ENCODE data around the gene SCAI.
A peak's percentile ranks its signal among the peaks of the same experiment; 100 is the strongest.
"Not testable (repeated sequence)": the region's sequence is repeated elsewhere in the genome, so short reads cannot be mapped to it uniquely, and the experiment has no call there.

SCAI gene

DNA sequence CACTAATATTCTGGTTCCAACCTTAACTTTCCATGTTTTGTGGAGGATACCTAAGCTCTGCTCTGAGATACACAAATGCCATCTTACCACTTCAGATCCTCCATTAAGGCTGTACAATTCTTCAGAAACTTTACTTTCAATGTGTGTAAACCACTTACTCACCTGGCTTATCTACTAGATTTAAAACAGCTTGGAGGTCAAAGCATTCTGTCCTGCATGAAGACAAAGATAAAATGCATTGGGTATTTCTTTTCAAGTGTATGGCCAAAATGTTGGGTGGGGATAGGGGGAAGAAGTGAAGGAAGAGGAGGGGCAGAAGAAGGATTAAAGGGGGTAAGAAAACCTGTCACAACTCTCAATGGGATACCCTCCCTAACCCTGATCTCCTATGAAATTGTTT, 203.4 kb downstream of the SCAI start:
- H3K27me3 ChIP-seq (ENCODE audit: control insufficient read depth in 1 of 2, insufficient read depth in 2 of 2, low read length in 2 of 2) = no peaks in the 10 kb centered on the region
- no peaks in the 10 kb centered on the region for H3K9me3 ChIP-seq (ENCODE audit: low read length)
- H3K36me3 ChIP-seq (ENCODE audit: insufficient read depth, low read length) = peaks cover 25% of the 10 kb centered on the region
- peak overlapping the region; percentile 98 for H3K9ac ChIP-seq (ENCODE audit: low read length)
- peak overlapping the region; percentile 94 for H3K27ac ChIP-seq (ENCODE audit: low read depth, low read length)
- peak overlapping the region; percentile 84 to 87 for H3K4me3 ChIP-seq (ENCODE audit: low read depth in 1 of 2, low read length in 2 of 2)
- H3K4me1 ChIP-seq (ENCODE audit: insufficient read depth, low read length) = peaks cover 16% of the 10 kb centered on the region

DNA sequence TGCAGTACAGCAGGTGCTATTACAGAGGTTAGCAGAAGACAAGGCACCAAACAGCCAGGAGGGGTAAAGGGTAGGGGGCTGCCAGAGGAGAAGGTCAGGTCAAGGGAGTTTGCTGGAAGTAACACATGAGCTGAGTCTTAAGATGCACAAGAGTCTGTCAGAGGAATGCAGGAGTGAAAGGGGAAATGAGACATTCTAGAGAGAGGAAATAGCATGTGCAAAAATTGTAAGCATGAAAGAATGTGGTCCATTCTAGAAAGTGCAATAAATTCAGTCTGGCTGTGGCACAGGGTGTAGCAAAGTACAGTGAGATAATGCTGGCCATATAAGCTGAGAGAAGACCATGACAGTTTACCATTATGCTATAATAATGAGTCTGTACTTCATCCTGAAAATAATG, 209.0 kb downstream of the SCAI start:
- no peak overlapping the region for H3K9ac ChIP-seq (ENCODE audit: low read length)
- H3K4me1 ChIP-seq (ENCODE audit: insufficient read depth, low read length) = no peaks in the 10 kb centered on the region
- H3K27me3 ChIP-seq (ENCODE audit: control insufficient read depth in 1 of 2, insufficient read depth in 2 of 2, low read length in 2 of 2) = no peaks in the 10 kb centered on the region
- peaks cover 63% of the 10 kb centered on the region for H3K36me3 ChIP-seq (ENCODE audit: insufficient read depth, low read length)
- H3K27ac ChIP-seq (ENCODE audit: low read depth, low read length) = no peak overlapping the region
- no peaks in the 10 kb centered on the region for H3K9me3 ChIP-seq (ENCODE audit: low read length)
- no peak overlapping the region for H3K4me3 ChIP-seq (ENCODE audit: low read depth in 1 of 2, low read length in 2 of 2)

DNA sequence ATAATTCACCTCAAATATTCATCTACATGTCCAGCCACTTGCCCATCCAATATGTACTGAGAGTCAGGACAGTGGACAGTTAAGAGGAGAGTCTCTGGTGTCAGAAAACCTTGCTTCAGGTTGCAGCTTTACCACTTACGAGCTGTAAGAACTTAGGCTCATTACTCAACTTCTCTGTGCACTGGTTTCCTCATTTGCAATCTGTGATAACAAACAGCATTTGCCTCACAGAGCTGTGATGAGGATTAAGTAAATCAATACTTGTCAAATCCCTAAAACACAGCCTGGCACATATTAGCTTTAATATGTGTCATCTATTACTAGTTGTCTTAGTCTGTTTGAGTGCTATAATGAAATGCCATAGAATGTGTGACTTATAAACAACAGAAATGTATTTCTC, 211.0 kb downstream of the SCAI start:
- no peaks in the 10 kb centered on the region for H3K4me1 ChIP-seq (ENCODE audit: insufficient read depth, low read length)
- H3K36me3 ChIP-seq (ENCODE audit: insufficient read depth, low read length) = peaks cover 70% of the 10 kb centered on the region
- H3K9ac ChIP-seq (ENCODE audit: low read length) = no peak overlapping the region

DNA sequence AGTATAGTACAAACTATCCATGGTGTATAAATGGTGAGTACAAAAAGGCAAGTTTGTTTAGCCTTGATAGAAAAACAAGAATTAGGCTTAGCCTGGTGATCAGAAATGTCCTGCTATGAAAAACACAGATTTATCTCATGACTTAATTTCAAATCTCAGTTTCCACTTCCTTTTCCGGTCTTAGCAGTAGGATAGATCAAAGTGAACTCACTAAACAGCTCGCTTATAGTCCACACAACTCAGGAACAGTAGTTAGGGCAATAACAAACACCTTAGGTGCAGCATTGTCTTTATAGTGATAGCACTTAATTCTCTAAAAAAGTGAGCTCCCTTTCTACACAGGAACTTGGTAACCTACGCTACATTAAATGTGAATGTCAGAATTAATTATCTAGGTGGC, 213.9 kb downstream of the SCAI start:
- no peaks in the 10 kb centered on the region for H3K4me1 ChIP-seq (ENCODE audit: insufficient read depth, low read length)
- no peak overlapping the region for H3K27ac ChIP-seq (ENCODE audit: low read depth, low read length)
- peaks cover 68% of the 10 kb centered on the region for H3K36me3 ChIP-seq (ENCODE audit: insufficient read depth, low read length)
- H3K9ac ChIP-seq (ENCODE audit: low read length) = no peak overlapping the region
- no peak overlapping the region for H3K4me3 ChIP-seq (ENCODE audit: low read depth in 1 of 2, low read length in 2 of 2)
- H3K27me3 ChIP-seq (ENCODE audit: control insufficient read depth in 1 of 2, insufficient read depth in 2 of 2, low read length in 2 of 2) = no peaks in the 10 kb centered on the region
- no peaks in the 10 kb centered on the region for H3K9me3 ChIP-seq (ENCODE audit: low read length)

More for the DNA sequence above, 211.0 kb downstream of the SCAI start:
- Histone ChIP-seq H3K27me3 (ENCODE audit: control insufficient read depth in 1 of 2, insufficient read depth in 2 of 2, low read length in 2 of 2) (no peaks in the 10 kb centered on the region), H3K4me3 (ENCODE audit: low read depth in 1 of 2, low read length in 2 of 2) (no peak overlapping the region), H3K27ac (ENCODE audit: low read depth, low read length) (no peak overlapping the region), H3K9me3 (ENCODE audit: low read length) (no peaks in the 10 kb centered on the region)

DNA sequence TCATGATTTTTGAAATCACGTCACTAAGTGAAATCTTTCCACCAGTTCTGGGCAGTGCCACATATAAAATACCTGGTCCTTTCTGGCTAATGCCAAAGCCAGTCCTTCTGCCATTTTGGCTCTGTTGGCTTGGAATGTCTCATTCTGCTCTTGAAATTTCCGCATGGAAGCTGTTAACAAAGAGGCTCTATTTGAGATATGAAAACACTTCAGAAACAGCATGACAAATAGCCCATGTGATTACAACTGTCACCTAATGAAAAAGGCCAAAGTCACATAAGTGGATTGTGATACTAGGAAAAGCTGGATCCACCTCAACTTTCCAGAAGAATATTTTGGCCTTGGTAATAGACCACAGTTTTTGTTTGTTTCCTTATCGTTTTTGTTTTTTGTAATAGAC, 215.2 kb downstream of the SCAI start:
- H3K4me3 ChIP-seq (ENCODE audit: low read depth in 1 of 2, low read length in 2 of 2) = no peak overlapping the region
- H3K27me3 ChIP-seq (ENCODE audit: control insufficient read depth in 1 of 2, insufficient read depth in 2 of 2, low read length in 2 of 2) = no peaks in the 10 kb centered on the region
- no peak overlapping the region for H3K9ac ChIP-seq (ENCODE audit: low read length)
- H3K27ac ChIP-seq (ENCODE audit: low read depth, low read length) = no peak overlapping the region
- no peaks in the 10 kb centered on the region for H3K4me1 ChIP-seq (ENCODE audit: insufficient read depth, low read length)
- no peaks in the 10 kb centered on the region for H3K9me3 ChIP-seq (ENCODE audit: low read length)
- H3K36me3 ChIP-seq (ENCODE audit: insufficient read depth, low read length) = peaks cover 65% of the 10 kb centered on the region

DNA sequence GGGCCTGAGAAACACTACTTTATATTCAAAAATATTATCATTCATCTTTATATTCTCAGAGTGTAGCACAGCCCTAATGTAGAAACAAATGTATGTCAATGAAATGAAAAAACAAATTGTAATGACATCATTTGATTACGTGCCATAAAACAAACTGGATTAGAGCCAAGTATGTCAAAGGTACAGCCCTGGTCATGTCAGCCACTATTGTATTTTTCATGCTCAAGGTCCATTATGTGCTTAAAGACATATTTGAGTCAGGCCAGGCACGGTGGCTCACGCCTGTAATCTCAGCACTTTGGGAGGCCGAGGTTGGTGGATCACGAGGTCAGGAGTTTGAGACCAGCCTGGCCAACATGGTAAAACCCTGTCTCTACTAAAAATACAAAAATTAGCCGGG, 222.9 kb downstream of the SCAI start:
- H3K27me3 ChIP-seq (ENCODE audit: control insufficient read depth in 1 of 2, insufficient read depth in 2 of 2, low read length in 2 of 2); H3K9me3 ChIP-seq (ENCODE audit: low read length); H3K4me1 ChIP-seq (ENCODE audit: insufficient read depth, low read length); H3K27ac ChIP-seq (ENCODE audit: low read depth, low read length); H3K4me3 ChIP-seq (ENCODE audit: low read depth in 1 of 2, low read length in 2 of 2); H3K9ac ChIP-seq (ENCODE audit: low read length): not testable (repeated sequence)
- H3K36me3 ChIP-seq (ENCODE audit: insufficient read depth, low read length) = peaks cover 42% of the 10 kb centered on the region

DNA sequence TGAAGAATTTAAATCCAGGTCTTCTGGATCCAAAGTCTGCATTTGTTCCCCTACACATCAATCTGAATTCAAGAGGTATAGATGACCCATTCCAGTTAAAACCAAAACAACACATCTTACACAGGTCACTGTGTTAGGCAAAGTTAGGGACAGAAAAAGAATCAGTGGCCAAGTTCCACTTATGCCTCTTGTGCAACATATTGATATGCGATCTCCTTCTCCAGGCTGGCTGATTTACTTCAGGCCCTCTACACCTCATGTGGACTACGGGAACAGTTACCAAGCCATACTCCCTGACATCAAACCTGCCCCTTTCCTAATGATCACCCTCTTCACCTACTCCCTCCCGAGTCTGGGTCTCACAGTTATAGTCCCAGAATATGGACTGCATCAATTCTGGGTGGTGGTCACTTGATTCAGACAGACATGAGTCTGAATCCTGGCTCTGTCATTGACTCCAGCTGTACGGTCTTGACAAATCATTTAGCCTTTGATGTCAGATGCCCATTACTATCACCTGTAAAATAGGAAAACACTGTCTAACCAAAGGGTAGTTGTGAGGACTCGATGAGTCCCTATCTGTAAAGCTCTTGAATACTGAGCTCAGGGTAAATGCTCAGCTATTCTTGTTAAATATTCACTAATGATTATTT, 228.4 kb downstream of the SCAI start:
- no peak overlapping the region for H3K4me3 ChIP-seq (ENCODE audit: low read depth in 1 of 2, low read length in 2 of 2)
- H3K9ac ChIP-seq (ENCODE audit: low read length) = no peak overlapping the region
- H3K36me3 ChIP-seq (ENCODE audit: insufficient read depth, low read length) = peaks cover 44% of the 10 kb centered on the region
- H3K27me3 ChIP-seq (ENCODE audit: control insufficient read depth in 1 of 2, insufficient read depth in 2 of 2, low read length in 2 of 2) = no peaks in the 10 kb centered on the region
- H3K27ac ChIP-seq (ENCODE audit: low read depth, low read length) = no peak overlapping the region
- no peaks in the 10 kb centered on the region for H3K4me1 ChIP-seq (ENCODE audit: insufficient read depth, low read length)
- H3K9me3 ChIP-seq (ENCODE audit: low read length) = no peaks in the 10 kb centered on the region

DNA sequence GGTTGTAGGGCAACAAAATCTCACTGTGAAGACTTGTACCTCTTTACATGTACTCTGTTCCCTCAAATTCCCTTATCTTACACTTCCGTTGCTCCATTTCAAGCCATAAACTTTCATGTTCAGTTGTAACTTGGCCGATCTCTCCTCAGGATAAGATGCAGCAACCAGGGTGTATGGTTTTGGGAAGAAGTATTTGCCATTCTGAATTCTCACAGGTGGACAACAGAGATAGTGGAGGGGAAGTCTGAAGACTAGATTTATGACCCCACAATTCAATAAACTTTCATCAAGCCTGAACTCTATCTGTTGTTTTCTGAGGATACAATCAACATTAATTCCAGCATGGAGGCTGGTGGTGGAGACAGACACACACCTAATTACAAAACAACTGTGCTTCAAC, 229.9 kb downstream of the SCAI start:
- no peak overlapping the region for H3K4me3 ChIP-seq (ENCODE audit: low read depth in 1 of 2, low read length in 2 of 2)
- no peaks in the 10 kb centered on the region for H3K9me3 ChIP-seq (ENCODE audit: low read length)
- no peak overlapping the region for H3K27ac ChIP-seq (ENCODE audit: low read depth, low read length)
- H3K36me3 ChIP-seq (ENCODE audit: insufficient read depth, low read length) = peaks cover 36% of the 10 kb centered on the region
- no peaks in the 10 kb centered on the region for H3K4me1 ChIP-seq (ENCODE audit: insufficient read depth, low read length)
- no peak overlapping the region for H3K9ac ChIP-seq (ENCODE audit: low read length)
- no peaks in the 10 kb centered on the region for H3K27me3 ChIP-seq (ENCODE audit: control insufficient read depth in 1 of 2, insufficient read depth in 2 of 2, low read length in 2 of 2)

DNA sequence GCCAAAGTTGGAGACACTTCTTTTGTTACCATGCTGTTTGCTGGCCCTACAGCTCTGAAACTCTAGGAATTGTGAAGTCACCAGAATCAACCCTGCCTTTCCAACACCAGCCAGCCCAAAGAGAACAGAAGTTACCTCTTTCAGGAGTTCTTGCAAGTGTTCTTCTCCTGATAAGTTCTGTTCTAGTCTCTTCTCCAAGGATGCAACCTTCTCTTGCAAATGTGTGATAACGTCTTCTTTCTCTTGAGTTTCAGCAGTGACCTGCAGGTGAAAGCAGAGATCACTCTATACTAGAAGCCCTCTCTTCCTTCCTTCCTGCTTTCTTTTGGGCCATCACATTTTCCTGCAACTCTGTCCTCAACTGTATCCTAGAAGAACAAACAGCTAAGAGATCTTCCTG, 231.6 kb downstream of the SCAI start:
- peaks cover 36% of the 10 kb centered on the region for H3K36me3 ChIP-seq (ENCODE audit: insufficient read depth, low read length)
- H3K27ac ChIP-seq (ENCODE audit: low read depth, low read length) = no peak overlapping the region
- no peaks in the 10 kb centered on the region for H3K9me3 ChIP-seq (ENCODE audit: low read length)
- H3K4me3 ChIP-seq (ENCODE audit: low read depth in 1 of 2, low read length in 2 of 2) = no peak overlapping the region
- H3K9ac ChIP-seq (ENCODE audit: low read length) = no peak overlapping the region
- H3K4me1 ChIP-seq (ENCODE audit: insufficient read depth, low read length) = no peaks in the 10 kb centered on the region
- H3K27me3 ChIP-seq (ENCODE audit: control insufficient read depth in 1 of 2, insufficient read depth in 2 of 2, low read length in 2 of 2) = no peaks in the 10 kb centered on the region

DNA sequence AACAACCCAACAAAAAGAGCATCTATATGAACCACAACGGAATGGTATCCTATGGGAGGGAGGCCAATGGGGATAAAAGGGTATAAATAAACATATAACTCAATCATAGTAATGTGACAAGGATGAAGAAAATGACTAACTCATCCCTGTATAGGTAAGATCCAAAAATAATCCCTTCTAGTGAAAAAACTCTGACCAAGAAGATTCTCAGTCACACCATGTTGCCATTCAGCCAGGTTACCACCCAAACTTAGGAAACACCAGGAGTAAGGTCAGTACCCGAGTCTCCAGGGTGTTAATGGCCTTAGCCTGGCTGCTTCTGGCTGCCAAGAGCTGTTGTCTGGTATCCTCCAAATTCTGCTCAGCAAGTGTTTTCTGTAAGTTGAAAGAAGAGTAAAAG, 235.2 kb downstream of the SCAI start:
- Histone ChIP-seq H3K9ac (ENCODE audit: low read length) (no peak overlapping the region), H3K4me1 (ENCODE audit: insufficient read depth, low read length) (no peaks in the 10 kb centered on the region), H3K9me3 (ENCODE audit: low read length) (no peaks in the 10 kb centered on the region), H3K4me3 (ENCODE audit: low read depth in 1 of 2, low read length in 2 of 2) (no peak overlapping the region), H3K27me3 (ENCODE audit: control insufficient read depth in 1 of 2, insufficient read depth in 2 of 2, low read length in 2 of 2) (no peaks in the 10 kb centered on the region), H3K36me3 (ENCODE audit: insufficient read depth, low read length) (peaks cover 24% of the 10 kb centered on the region), H3K27ac (ENCODE audit: low read depth, low read length) (no peak overlapping the region)

DNA sequence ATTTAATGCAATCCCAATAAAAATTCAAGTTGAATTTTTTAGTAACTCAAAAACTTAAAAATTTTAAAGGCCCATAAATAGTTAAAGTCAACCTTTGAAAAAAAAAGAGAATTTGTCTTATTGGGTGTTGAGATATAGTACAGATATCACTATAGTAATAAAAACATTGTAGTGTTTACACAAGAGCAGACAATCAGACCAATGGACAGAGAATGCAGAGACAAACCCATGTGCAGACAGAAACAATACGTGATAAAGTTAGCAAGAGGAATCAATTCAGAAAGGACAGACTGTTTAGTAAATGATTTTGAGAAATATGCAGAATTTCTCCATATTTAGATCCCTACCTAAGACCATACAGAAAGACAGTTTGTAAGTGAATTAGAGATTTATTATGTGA, 236.4 kb downstream of the SCAI start:
- H3K9ac ChIP-seq (ENCODE audit: low read length) = peak overlapping the region; percentile 12
- H3K4me3 ChIP-seq (ENCODE audit: low read depth in 1 of 2, low read length in 2 of 2) = no peak overlapping the region
- no peak overlapping the region for H3K27ac ChIP-seq (ENCODE audit: low read depth, low read length)
- no peaks in the 10 kb centered on the region for H3K4me1 ChIP-seq (ENCODE audit: insufficient read depth, low read length)
- H3K36me3 ChIP-seq (ENCODE audit: insufficient read depth, low read length) = peaks cover 22% of the 10 kb centered on the region
- H3K9me3 ChIP-seq (ENCODE audit: low read length) = no peaks in the 10 kb centered on the region
- no peaks in the 10 kb centered on the region for H3K27me3 ChIP-seq (ENCODE audit: control insufficient read depth in 1 of 2, insufficient read depth in 2 of 2, low read length in 2 of 2)

DNA sequence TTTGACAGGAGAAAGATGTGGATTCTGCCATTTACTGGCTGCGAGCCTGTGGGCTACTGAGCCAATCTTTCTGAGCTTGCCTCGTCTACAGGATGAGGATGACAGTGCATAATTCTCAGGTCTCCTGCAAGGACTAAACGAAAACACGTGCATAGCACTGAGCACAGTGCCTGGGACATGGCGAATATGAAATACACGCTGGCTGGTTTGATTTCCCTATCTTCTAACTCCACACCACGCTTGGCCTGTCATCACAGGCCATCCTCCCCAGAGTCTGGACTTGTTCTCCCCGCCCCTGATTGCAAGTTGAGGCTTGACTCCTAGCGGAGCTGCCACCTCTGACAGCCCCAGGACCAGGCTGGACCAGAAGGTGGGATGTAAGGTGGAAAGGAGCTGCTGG, 243.5 kb downstream of the SCAI start:
- Histone ChIP-seq H3K9ac (ENCODE audit: low read length) (no peak overlapping the region), H3K27ac (ENCODE audit: low read depth, low read length) (no peak overlapping the region), H3K9me3 (ENCODE audit: low read length) (no peaks in the 10 kb centered on the region), H3K4me1 (ENCODE audit: insufficient read depth, low read length) (no peaks in the 10 kb centered on the region), H3K4me3 (ENCODE audit: low read depth in 1 of 2, low read length in 2 of 2) (no peak overlapping the region), H3K27me3 (ENCODE audit: control insufficient read depth in 1 of 2, insufficient read depth in 2 of 2, low read length in 2 of 2) (no peaks in the 10 kb centered on the region), H3K36me3 (ENCODE audit: insufficient read depth, low read length) (peaks cover 49% of the 10 kb centered on the region)
